Measurements from ENCODE around the gene DOCK10. TPM values are rescaled to one million over a fixed set of nuclear protein-coding genes. Genes with fewer than 3 reads are reported as not detected.

Gene DOCK10
- total RNA-seq, 1 experiment from 2014 or later = 5.8 TPM

- in situ Hi-C loops (cut with HindIII; ENCODE audit: low pct_unique_long_range_greater_than_20kb, low sequenced_read_pairs) = no loop called here
- intact Hi-C loops (cut with micrococcal nuclease; ENCODE audit: unreplicated experiment) = no loop called here
- BruUV-seq (replicated peaks) = no TSS peak
- ChIA-PET CTCF (no interaction called here), POLR2A (no interaction called here)
- ATAC-seq (no peak), DNase-seq (ENCODE audit: low read depth, low spot score) (no peak)
- Histone ChIP-seq H3K27ac (ENCODE audit: low read length) (no peak overlapping the region), H3K27me3 (ENCODE audit: control insufficient read depth, insufficient read depth, low read length) (no peaks in the 10 kb centered on the region), H3K36me3 (ENCODE audit: control insufficient read depth, insufficient read depth, low read length) (no peaks in the 10 kb centered on the region), H3K9me3 (ENCODE audit: control insufficient read depth, insufficient read depth, low read depth, low read length) (no peaks in the 10 kb centered on the region), H3K4me1 (ENCODE audit: control insufficient read depth, insufficient read depth, low read length) (no peaks in the 10 kb centered on the region), H3K4me3 (ENCODE audit: low read depth in 2 of 2, low read length in 2 of 2) (no peak overlapping the region)
- no peak for TF ChIP-seq CTCF (IDR thresholded peaks at IDR 0.05)
- TF ChIP-seq REST (IDR thresholded peaks at IDR 0.05; ENCODE audit: insufficient read depth in 1 of 2, low read depth in 2 of 2, low read length in 1 of 2) = no peak
- TF ChIP-seq TCF7L2 (IDR thresholded peaks at IDR 0.05; ENCODE audit: low read depth, low read length) = no peak
- no peak for TF ChIP-seq SIN3A (IDR thresholded peaks at IDR 0.05; ENCODE audit: borderline replicate concordance, insufficient read depth, low read depth, low read length)
- TF ChIP-seq POLR2AphosphoS5 (IDR thresholded peaks at IDR 0.05; ENCODE audit: low read depth, low read length) = no peak
Observed at GRCh38 chr2:224927646-224928173, 114.6 kb downstream of the DOCK10 start.

GRCh38 chr2:224927011-224927410 lies 115.3 kb downstream of the DOCK10 start:
- DNase-seq (ENCODE audit: low read depth, low spot score) = no peak
- Histone ChIP-seq H3K36me3 (ENCODE audit: control insufficient read depth, insufficient read depth, low read length) (no peaks in the 10 kb centered on the region), H3K27me3 (ENCODE audit: control insufficient read depth, insufficient read depth, low read length) (no peaks in the 10 kb centered on the region), H3K27ac (ENCODE audit: low read length) (no peak overlapping the region), H3K4me1 (ENCODE audit: control insufficient read depth, insufficient read depth, low read length) (no peaks in the 10 kb centered on the region), H3K9me3 (ENCODE audit: control insufficient read depth, insufficient read depth, low read depth, low read length) (no peaks in the 10 kb centered on the region), H3K4me3 (ENCODE audit: low read depth in 2 of 2, low read length in 2 of 2) (no peak overlapping the region)
- POLR2A ChIA-PET = no interaction called here
- no TSS peak for BruUV-seq (replicated peaks)
- TF ChIP-seq CTCF (IDR thresholded peaks at IDR 0.05) (no peak), REST (IDR thresholded peaks at IDR 0.05; ENCODE audit: insufficient read depth in 1 of 2, low read depth in 2 of 2, low read length in 1 of 2) (no peak), SIN3A (IDR thresholded peaks at IDR 0.05; ENCODE audit: borderline replicate concordance, insufficient read depth, low read depth, low read length) (no peak), TCF7L2 (IDR thresholded peaks at IDR 0.05; ENCODE audit: low read depth, low read length) (no peak), POLR2AphosphoS5 (IDR thresholded peaks at IDR 0.05; ENCODE audit: low read depth, low read length) (no peak)
- intact Hi-C loops (cut with micrococcal nuclease; ENCODE audit: unreplicated experiment) = no loop called here
- no peak for ATAC-seq
- in situ Hi-C loops (cut with HindIII; ENCODE audit: low pct_unique_long_range_greater_than_20kb, low sequenced_read_pairs) = no loop called here
- CTCF ChIA-PET = no interaction called here

Measured in Panc1 (cell line).